ENCODE measurements around the gene TGFB1. TPM values are rescaled to one million over a fixed set of nuclear protein-coding genes. Genes with fewer than 3 reads are reported as not detected.
A peak's percentile ranks its signal among the peaks of the same experiment; 100 is the strongest.

TGFB1 gene
- total RNA-seq, 1 experiment from 2014 or later, result 54.6 TPM

DNA sequence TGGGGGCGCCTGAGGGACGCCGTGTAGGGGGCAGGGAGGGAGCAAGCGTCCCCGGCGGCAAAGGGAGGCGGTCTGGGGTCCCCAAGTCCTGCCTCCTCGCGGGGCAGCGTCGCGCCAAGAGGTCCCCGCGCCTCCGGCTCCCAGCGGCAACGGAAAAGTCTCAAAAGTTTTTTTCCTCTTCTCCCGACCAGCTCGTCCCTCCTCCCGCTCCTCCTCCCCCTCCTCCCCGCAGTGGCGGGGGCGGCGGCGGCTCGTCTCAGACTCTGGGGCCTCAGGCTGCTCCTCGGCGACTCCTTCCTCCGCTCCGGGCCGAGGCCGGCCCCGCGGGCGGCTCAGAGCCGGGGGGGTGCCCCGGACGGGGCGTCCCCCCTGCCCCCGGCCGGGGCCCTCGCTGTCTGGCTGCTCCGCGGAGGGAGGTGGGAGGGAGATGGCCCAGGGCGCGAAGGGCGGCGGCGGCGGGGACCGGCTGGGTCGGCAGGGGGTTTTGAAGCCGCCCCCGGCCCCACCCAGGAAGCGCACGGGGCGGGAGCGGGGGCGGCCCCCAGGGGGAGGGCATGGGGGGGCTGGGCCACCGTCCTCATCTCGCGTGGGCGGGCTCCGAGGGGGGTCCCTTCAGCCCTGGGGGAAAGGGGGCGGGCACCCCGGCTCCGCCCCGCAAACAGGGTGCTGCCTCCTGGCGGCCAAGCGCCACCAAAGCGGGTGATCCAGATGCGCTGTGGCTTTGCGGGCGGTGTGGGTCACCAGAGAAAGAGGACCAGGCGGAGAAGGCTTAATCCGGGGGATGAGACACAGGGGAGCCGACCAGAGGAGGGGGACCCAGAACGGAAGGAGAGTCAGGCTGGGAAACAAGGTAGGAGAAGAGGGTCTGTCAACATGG lies at the start of gene TGFB1 (continued):
- TF ChIP-seq, protein P1, sequence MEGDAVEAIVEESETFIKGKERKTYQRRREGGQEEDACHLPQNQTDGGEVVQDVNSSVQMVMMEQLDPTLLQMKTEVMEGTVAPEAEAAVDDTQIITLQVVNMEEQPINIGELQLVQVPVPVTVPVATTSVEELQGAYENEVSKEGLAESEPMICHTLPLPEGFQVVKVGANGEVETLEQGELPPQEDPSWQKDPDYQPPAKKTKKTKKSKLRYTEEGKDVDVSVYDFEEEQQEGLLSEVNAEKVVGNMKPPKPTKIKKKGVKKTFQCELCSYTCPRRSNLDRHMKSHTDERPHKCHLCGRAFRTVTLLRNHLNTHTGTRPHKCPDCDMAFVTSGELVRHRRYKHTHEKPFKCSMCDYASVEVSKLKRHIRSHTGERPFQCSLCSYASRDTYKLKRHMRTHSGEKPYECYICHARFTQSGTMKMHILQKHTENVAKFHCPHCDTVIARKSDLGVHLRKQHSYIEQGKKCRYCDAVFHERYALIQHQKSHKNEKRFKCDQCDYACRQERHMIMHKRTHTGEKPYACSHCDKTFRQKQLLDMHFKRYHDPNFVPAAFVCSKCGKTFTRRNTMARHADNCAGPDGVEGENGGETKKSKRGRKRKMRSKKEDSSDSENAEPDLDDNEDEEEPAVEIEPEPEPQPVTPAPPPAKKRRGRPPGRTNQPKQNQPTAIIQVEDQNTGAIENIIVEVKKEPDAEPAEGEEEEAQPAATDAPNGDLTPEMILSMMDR (IDR thresholded peaks at IDR 0.05 in 2 of 3, conservative IDR thresholded peaks at IDR 0.05 in 1 of 3; ENCODE audit: borderline replicate concordance in 1 of 3, insufficient read depth in 1 of 3, low read depth in 2 of 3, low read length in 2 of 3), result peak; percentile 56 to 88 (median 81); a peak in 5 of 6 replicates
- TF ChIP-seq POLR2AphosphoS5 (IDR thresholded peaks at IDR 0.05; ENCODE audit: low read depth, low read length) (peak; percentile 34; the same call in 1 of the 2 replicates), SP1 (IDR thresholded peaks at IDR 0.05; ENCODE audit: low read depth) (peak; percentile 62), ZFX (IDR thresholded peaks at IDR 0.05) (no peak), SIN3A (IDR thresholded peaks at IDR 0.05; ENCODE audit: low read depth) (0 out of 2 replicates have a peak, but pooled peaks have one; percentile 17), TCF7L2 (IDR thresholded peaks at IDR 0.05; ENCODE audit: borderline replicate concordance, extremely low read depth, insufficient read depth, insufficient read length) (peak; percentile 37), POLR2A (IDR thresholded peaks at IDR 0.05; ENCODE audit: borderline replicate concordance, extremely low read depth, insufficient read depth, insufficient read length) (no peak)

DNA sequence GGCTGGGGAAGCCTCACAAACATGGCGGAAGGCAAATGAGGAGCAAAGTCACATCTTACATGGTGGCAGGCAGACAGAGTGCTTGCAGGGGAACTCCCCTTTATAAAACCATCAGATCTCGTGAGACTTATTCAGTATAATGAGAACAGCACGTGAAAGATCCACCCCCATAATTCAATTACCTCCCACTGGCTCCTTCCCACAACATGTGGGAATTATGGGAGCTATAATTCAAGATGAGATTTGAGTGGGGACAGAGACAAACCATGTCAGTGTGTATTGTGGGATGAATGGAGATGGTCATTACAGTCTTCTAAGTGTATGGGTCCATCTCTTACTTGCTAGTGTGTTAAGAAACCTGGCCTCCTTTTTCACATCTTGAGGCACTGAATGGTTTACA lies 48.3 kb upstream of the TGFB1 start:
- Histone ChIP-seq H3K4me2 (ENCODE audit: low read length) (no peak overlapping the region), H2AFZ (ENCODE audit: low read depth, low read length, poor library complexity, severe bottlenecking) (no peak overlapping the region), H3K4me1 (ENCODE audit: control insufficient read depth in 1 of 2, insufficient read depth in 2 of 2, low read length in 2 of 2) (peaks cover 9 to 11% of the 10 kb centered on the region in 2 experiments), H3K27me3 (ENCODE audit: insufficient read depth, low read length) (no peaks in the 10 kb centered on the region), H3K9ac (ENCODE audit: low read length) (no peak overlapping the region), H3K79me2 (ENCODE audit: insufficient read depth, low read length) (peaks cover 21% of the 10 kb centered on the region), H3K9me2 (ENCODE audit: insufficient read depth) (no peaks in the 10 kb centered on the region), H3K4me3 (replicated peaks in 1 of 2; ENCODE audit: low read depth in 1 of 2, low read length in 2 of 2) (no peak overlapping the region), H4K20me1 (ENCODE audit: insufficient read depth) (no peaks in the 10 kb centered on the region), H3K9me3 (ENCODE audit: control insufficient read depth in 1 of 2, insufficient read depth in 1 of 2, low read depth in 1 of 2, low read length in 2 of 2) (no peaks in the 10 kb centered on the region), H3K27ac (ENCODE audit: low read depth, low read length) (no peak overlapping the region), H3K36me3 (ENCODE audit: control insufficient read depth in 1 of 2, insufficient read depth in 2 of 2, low read length in 2 of 2) (0 out of 4 replicates have a peak, but pooled peaks cover 0 to 3% of the 10 kb centered on the region in 2 experiments)
- ChIA-PET CTCF (no interaction called here), POLR2A (no interaction called here), RAD21 (ENCODE audit: low non-redundant PET in 1 of 2, low total read pairs in 2 of 2, uncharacterized antibody in 2 of 2, unreplicated experiment in 2 of 2) (no interaction called here)
- BruUV-seq (replicated peaks), result no TSS peak
- no peak for ATAC-seq
- intact Hi-C loops (cut with micrococcal nuclease), result no loop called here
- no peak for DNase-seq (ENCODE audit: low read depth, low spot score)
- TF ChIP-seq RAD21 (IDR thresholded peaks at IDR 0.05; ENCODE audit: low read depth), result no peak
- no peak for TF ChIP-seq POLR2A (IDR thresholded peaks at IDR 0.05; ENCODE audit: borderline replicate concordance, extremely low read depth, insufficient read depth, insufficient read length)
- TF ChIP-seq CEBPB (IDR thresholded peaks at IDR 0.05; ENCODE audit: low read depth), result no peak
- TF ChIP-seq, protein P2, sequence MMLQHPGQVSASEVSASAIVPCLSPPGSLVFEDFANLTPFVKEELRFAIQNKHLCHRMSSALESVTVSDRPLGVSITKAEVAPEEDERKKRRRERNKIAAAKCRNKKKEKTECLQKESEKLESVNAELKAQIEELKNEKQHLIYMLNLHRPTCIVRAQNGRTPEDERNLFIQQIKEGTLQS (IDR thresholded peaks at IDR 0.05), result no peak
- TF ChIP-seq, protein P3, sequence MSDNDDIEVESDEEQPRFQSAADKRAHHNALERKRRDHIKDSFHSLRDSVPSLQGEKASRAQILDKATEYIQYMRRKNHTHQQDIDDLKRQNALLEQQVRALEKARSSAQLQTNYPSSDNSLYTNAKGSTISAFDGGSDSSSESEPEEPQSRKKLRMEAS (IDR thresholded peaks at IDR 0.05), result no peak
- no peak for TF ChIP-seq ZNF274 (IDR thresholded peaks at IDR 0.05; ENCODE audit: low read depth, low read length)
- TF ChIP-seq FOSL1 (IDR thresholded peaks at IDR 0.05; ENCODE audit: low read depth), result no peak
- TF ChIP-seq SP1 (IDR thresholded peaks at IDR 0.05; ENCODE audit: low read depth), result no peak
- TF ChIP-seq, protein P4, sequence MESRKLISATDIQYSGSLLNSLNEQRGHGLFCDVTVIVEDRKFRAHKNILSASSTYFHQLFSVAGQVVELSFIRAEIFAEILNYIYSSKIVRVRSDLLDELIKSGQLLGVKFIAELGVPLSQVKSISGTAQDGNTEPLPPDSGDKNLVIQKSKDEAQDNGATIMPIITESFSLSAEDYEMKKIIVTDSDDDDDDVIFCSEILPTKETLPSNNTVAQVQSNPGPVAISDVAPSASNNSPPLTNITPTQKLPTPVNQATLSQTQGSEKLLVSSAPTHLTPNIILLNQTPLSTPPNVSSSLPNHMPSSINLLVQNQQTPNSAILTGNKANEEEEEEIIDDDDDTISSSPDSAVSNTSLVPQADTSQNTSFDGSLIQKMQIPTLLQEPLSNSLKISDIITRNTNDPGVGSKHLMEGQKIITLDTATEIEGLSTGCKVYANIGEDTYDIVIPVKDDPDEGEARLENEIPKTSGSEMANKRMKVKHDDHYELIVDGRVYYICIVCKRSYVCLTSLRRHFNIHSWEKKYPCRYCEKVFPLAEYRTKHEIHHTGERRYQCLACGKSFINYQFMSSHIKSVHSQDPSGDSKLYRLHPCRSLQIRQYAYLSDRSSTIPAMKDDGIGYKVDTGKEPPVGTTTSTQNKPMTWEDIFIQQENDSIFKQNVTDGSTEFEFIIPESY (IDR thresholded peaks at IDR 0.05; ENCODE audit: extremely low read depth, insufficient replicate concordance, low read length), result no peak
- TF ChIP-seq, protein P5, sequence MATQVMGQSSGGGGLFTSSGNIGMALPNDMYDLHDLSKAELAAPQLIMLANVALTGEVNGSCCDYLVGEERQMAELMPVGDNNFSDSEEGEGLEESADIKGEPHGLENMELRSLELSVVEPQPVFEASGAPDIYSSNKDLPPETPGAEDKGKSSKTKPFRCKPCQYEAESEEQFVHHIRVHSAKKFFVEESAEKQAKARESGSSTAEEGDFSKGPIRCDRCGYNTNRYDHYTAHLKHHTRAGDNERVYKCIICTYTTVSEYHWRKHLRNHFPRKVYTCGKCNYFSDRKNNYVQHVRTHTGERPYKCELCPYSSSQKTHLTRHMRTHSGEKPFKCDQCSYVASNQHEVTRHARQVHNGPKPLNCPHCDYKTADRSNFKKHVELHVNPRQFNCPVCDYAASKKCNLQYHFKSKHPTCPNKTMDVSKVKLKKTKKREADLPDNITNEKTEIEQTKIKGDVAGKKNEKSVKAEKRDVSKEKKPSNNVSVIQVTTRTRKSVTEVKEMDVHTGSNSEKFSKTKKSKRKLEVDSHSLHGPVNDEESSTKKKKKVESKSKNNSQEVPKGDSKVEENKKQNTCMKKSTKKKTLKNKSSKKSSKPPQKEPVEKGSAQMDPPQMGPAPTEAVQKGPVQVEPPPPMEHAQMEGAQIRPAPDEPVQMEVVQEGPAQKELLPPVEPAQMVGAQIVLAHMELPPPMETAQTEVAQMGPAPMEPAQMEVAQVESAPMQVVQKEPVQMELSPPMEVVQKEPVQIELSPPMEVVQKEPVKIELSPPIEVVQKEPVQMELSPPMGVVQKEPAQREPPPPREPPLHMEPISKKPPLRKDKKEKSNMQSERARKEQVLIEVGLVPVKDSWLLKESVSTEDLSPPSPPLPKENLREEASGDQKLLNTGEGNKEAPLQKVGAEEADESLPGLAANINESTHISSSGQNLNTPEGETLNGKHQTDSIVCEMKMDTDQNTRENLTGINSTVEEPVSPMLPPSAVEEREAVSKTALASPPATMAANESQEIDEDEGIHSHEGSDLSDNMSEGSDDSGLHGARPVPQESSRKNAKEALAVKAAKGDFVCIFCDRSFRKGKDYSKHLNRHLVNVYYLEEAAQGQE (IDR thresholded peaks at IDR 0.05; ENCODE audit: low read depth), result no peak
- TF ChIP-seq ELF1 (IDR thresholded peaks at IDR 0.05; ENCODE audit: borderline replicate concordance, low read depth), result no peak
